SK-N-MC (cell line): ENCODE results near the gene DROSHA.

Source experiments
- DNase-seq: peaks from one replicate; pipeline ENCODE4 v3.0.0-alpha.2; 2011; ENCODE audit warnings: low read depth, low spot score
- H3K27ac ChIP-seq: fragments of 200-600 bp; sonication (generic); 2 replicates; pipeline ENCODE4 v1.5.1; 2016; ENCODE audit warnings: mixed run types
- H3K36me3 ChIP-seq: fragments of 200-600 bp; sonication (generic); 2 replicates; pipeline ENCODE4 v1.6.1; 2017; ENCODE audit warnings: antibody characterized with exemption, low read length, mixed read lengths; ENCODE audit not compliant: insufficient read depth
- H3K4me3 ChIP-seq: fragments of 200-600 bp; sonication (generic); 2 replicates; pipeline ENCODE4 v1.5.1; 2016
- H3K9ac ChIP-seq: fragments of 200-600 bp; sonication (generic); 2 replicates; pipeline ENCODE4 v1.8.0; 2017; ENCODE audit warnings: mixed run types, mixed read lengths; ENCODE audit not compliant: insufficient read length
- H3K9me3 ChIP-seq: fragments of 200-600 bp; sonication (generic); 2 replicates; pipeline ENCODE4 v1.6.1; 2017; ENCODE audit warnings: low read depth, mild to moderate bottlenecking, antibody characterized with exemption, low read length, moderate library complexity, mixed read lengths
- EZH2 ChIP-seq: fragments of 200-600 bp; sonication (generic); IDR thresholded peaks from one replicate; pipeline ENCODE4 v1.6.1; 2017; ENCODE audit warnings: antibody characterized with exemption
- FOXP2 ChIP-seq: optimal IDR thresholded peaks from 2 replicates; pipeline ENCODE3; 2011; ENCODE audit warnings: mild to moderate bottlenecking, moderate library complexity; ENCODE audit not compliant: insufficient read depth; ENCODE audit errors: extremely low read length, control extremely low read depth
- POLR2AphosphoS5 ChIP-seq: IDR thresholded peaks from 2 replicates; pipeline ENCODE4 v1.6.1; 2012; ENCODE audit warnings: mild to moderate bottlenecking, low read depth, low read length, borderline replicate concordance

The DROSHA gene

DNA sequence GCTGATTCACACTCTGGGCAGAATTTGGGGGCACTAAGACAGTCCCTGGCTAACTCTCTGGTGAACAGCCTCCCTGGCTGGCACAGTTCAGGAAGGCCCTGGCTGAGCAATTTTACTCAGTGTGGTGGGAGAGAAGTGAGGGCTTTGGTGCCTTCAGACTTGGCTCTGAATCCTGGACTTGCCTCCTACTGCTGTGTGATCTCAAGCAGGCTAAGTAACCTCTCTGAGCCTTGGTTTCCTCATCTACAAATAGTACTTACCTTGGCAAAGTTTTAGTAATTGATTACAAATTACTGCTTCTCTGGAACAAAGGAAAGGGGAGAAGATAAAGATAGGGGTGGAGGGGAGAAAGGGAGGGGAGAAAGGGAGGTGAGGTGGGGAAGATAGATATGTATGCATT lies 153.8 kb downstream of the DROSHA start:
- Histone ChIP-seq H3K9ac (no peak overlapping the region), H3K36me3 (no peaks in the 10 kb centered on the region), H3K4me3 (no peak overlapping the region), H3K9me3 (no peaks in the 10 kb centered on the region), H3K27ac (no peak overlapping the region)
- no peak for DNase-seq
- TF ChIP-seq POLR2AphosphoS5, result no peak
- no peak for TF ChIP-seq FOXP2
- no peak for TF ChIP-seq EZH2

DNA sequence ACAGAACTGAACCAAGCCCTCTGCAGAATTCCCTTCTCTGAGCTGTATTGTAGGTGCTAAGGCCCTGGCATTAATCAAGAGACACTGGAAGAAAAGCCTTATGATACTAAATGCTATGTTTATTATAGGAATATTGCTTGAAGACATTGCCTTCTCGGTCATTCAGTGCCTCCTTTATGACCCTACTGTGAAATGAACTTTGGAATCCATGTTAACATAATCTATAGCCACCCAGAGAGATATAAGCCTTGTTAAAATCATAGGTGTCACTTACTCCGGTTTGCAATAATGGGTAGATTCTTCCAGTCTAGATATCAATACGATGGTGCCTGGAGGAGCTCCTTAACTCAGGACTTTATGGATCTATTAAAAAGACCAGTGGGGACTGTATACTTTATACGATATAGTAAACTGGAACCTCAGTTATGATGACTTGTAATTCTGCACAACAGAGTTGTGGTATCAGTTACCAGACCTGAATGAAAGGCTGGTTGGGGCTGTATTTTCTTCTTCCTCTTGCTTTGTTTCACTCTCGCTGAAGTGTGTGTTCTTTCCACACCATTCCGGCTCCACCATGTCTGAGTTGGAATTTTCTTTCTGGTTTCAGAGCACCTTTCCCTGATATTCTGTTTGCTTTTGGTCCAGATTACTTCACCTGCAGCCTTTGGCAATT lies 154.5 kb downstream of the DROSHA start:
- Histone ChIP-seq H3K9me3 (no peaks in the 10 kb centered on the region), H3K4me3 (no peak overlapping the region), H3K27ac (no peak overlapping the region), H3K9ac (no peak overlapping the region), H3K36me3 (no peaks in the 10 kb centered on the region)
- no peak for TF ChIP-seq POLR2AphosphoS5
- no peak for TF ChIP-seq FOXP2
- TF ChIP-seq EZH2, result no peak
- DNase-seq, result no peak

DNA sequence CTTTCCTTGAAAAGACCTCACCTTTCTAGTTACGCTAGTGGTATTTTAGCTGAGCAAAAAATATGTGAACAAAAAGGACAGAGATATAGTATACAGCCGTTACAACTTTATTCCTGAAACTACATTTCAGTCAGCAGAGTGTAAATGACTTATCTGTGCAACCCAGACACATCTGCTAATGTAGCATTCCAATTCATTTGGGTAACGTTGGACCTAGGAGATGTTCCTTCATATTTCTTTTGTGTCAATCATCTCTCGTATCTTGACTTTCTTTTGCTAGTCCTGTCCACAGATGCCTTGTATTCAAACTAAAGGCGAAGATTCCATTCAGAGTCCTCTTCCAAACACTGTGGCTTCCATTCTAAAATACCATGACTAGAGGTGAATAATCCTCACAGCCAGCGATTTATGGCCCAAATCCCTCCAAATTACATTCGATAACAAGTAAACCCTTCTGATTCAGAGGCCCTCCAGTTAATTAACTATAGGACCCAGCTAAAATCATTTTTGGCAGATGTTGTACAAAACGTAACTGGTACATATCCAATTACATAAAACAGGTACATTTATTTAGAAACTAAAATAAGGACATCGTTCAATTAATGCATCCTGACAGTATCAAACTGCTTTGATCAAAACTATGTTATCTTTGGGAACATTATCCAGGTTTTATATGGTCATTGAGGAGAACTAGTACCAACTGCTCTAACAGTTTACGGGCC lies 155.7 kb downstream of the DROSHA start:
- H3K27ac ChIP-seq, result no peak overlapping the region
- DNase-seq, result no peak
- no peak overlapping the region for H3K4me3 ChIP-seq
- no peak overlapping the region for H3K9ac ChIP-seq
- H3K36me3 ChIP-seq, result no peaks in the 10 kb centered on the region
- no peak for TF ChIP-seq POLR2AphosphoS5
- TF ChIP-seq EZH2, result no peak
- TF ChIP-seq FOXP2, result no peak
- H3K9me3 ChIP-seq, result no peaks in the 10 kb centered on the region

DNA sequence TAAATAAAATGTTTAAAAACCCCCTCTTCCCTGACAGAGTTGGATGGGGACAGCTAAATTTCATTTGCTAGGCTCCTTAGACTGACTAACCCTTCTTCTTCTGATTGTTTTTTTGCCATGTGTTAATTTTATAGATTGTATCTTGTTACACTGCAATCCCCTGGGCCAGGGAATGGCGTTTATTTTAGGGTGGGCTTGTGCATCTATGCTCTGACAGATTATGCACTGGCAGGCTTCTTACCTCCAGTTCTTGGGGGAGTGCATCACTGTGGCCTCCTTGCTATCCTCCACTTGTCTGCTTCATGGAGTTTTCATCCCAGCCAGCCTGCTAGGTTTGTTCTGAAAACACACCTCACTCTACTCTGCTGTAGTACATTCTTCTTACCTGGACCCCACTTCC lies 159.8 kb downstream of the DROSHA start:
- no peaks in the 10 kb centered on the region for H3K36me3 ChIP-seq
- TF ChIP-seq EZH2 (no peak), FOXP2 (no peak), POLR2AphosphoS5 (no peak)
- no peak overlapping the region for H3K4me3 ChIP-seq

DNA sequence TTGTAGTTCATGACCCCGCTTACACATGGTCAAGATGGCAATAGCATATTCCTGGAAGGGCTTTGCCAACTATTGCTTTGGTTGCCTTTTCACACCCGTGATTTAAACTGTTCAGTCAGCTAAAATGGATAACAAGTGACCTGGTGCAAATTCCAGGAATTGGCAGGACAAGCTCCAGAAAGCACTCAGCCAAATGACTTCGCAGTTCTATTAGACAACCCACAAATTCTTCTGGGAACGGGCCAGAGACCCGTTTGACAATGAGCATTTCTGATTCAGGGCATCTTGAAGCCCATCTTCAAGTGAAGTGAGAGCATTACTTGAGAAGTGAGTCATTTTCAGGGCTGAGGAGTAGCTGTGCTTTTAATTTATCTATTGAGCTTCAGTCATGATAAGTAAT lies 165.0 kb downstream of the DROSHA start:
- no peak for DNase-seq
- no peak overlapping the region for H3K27ac ChIP-seq
- no peak overlapping the region for H3K4me3 ChIP-seq
- H3K9ac ChIP-seq, result no peak overlapping the region
- H3K9me3 ChIP-seq, result no peaks in the 10 kb centered on the region
- H3K36me3 ChIP-seq, result no peaks in the 10 kb centered on the region
- no peak for TF ChIP-seq POLR2AphosphoS5
- no peak for TF ChIP-seq EZH2
- no peak for TF ChIP-seq FOXP2

More for the DNA sequence above, 159.8 kb downstream of the DROSHA start:
- no peak overlapping the region for H3K27ac ChIP-seq
- no peak overlapping the region for H3K9ac ChIP-seq
- H3K9me3 ChIP-seq, result no peaks in the 10 kb centered on the region
- DNase-seq, result no peak

DNA sequence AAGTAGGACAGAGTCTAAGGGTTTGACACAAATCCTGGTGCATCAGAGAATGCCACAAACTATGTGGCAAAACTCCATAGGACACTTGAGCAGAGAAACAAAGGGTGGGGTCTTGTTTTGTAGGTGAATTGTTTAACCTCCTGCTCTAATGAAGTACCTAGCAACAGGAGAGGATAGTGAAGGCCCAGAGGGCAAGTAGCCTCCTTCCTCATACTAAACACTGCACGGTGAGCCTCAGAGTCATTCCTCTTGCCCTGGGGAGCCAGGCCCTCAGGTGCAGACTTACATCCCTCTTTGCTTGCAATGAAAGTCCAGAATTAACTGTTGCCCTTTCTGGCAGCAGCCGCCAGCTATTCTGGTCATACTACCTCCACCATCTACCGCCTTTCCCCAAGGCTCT lies 166.1 kb downstream of the DROSHA start:
- TF ChIP-seq EZH2 (no peak), POLR2AphosphoS5 (no peak), FOXP2 (no peak)
- no peak for DNase-seq

DNA sequence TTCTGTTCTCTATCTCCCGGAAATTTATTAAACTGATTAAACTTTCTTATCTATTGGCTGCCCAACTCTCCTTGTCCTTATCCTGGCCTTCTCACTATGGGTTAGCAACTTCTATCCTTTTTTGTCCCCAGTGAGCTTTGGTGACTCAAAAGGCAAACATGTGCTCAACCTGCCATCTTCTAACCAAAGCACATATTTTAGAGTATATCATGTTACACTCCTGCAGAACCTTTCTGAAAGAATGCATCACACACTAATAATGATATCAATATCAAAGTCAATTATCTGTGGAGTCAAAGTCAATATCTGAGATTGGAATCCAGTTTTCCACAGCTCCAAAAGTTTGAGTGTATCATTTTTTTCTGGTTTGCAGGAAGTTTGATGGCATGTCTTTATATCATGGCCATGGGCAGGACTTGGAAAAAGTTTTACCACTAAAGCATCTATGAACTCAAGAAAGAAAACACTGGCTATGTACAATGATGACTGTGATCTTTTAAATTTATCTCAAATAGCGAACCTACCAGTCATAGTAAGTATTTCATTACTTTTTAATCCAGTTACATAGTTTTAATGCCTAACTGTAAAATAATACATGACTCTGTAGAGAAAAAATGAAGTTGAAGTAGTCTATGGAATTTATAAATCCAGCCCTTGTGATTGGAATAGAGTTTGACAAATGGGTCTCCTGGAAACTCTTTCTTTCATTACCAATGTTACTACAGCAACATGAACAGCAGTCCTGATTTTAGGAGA lies 166.8 kb downstream of the DROSHA start:
- DNase-seq, result no peak
- H3K27ac ChIP-seq, result no peak overlapping the region
- TF ChIP-seq FOXP2, result no peak
- TF ChIP-seq EZH2, result no peak
- no peak for TF ChIP-seq POLR2AphosphoS5
- no peaks in the 10 kb centered on the region for H3K36me3 ChIP-seq
- no peak overlapping the region for H3K9ac ChIP-seq
- no peak overlapping the region for H3K4me3 ChIP-seq
- no peaks in the 10 kb centered on the region for H3K9me3 ChIP-seq

More for the DNA sequence above, 166.1 kb downstream of the DROSHA start:
- no peaks in the 10 kb centered on the region for H3K9me3 ChIP-seq
- no peak overlapping the region for H3K27ac ChIP-seq
- no peaks in the 10 kb centered on the region for H3K36me3 ChIP-seq
- H3K4me3 ChIP-seq, result no peak overlapping the region
- no peak overlapping the region for H3K9ac ChIP-seq

DNA sequence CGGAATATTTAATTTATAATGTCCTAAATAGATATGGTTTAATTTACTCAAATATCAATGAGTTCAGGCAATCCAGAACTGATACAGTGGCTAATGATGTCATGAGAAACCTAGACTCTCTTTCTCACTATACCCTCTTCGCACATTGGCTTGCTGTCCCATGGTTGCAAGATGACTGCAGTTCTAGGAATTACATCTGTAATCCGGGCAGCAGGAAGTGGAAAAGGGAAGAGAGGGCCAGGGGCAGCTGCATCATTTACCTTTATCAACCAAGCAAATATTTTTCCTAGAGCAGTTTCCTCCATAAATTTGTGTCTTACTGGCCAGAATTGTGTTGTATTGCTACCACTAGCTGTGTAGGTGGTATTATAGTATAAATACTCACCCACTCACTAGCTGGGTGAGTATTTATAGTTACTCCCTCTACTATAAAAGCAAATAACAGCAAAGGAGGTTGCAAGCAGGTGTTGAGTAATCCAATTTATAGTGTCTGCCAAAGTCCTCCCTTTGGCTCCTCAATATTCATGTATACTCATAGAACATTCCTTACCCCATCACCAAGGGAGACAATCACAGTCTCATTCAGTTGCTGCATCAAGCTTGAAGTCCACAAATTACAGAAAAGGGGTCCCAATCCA lies 168.8 kb downstream of the DROSHA start:
- Histone ChIP-seq H3K9ac (no peak overlapping the region), H3K4me3 (no peak overlapping the region), H3K27ac (no peak overlapping the region), H3K36me3 (no peaks in the 10 kb centered on the region), H3K9me3 (no peaks in the 10 kb centered on the region)
- no peak for DNase-seq
- TF ChIP-seq FOXP2 (no peak), EZH2 (no peak), POLR2AphosphoS5 (no peak)
